Measurements from ENCODE around the gene CELSR1.

The CELSR1 gene

GRCh38 chr22:46551996-46552395 is 14.6 kb upstream of the CELSR1 start:
- no peak for DNase-seq

- no peak for DNase-seq
Measured at GRCh38 chr22:46551321-46551720, 13.9 kb upstream of the CELSR1 start.

GRCh38 chr22:46549971-46550641 is 12.7 kb upstream of the CELSR1 start:
- DNase-seq: no peak

GRCh38 chr22:46549563-46549840 is 12.1 kb upstream of the CELSR1 start:
- DNase-seq: no peak

- no peak for DNase-seq
Measured at GRCh38 chr22:46547883-46548244, 10.4 kb upstream of the CELSR1 start.

GRCh38 chr22:46547179-46547882 is 9.9 kb upstream of the CELSR1 start:
- peak; percentile 60 for DNase-seq

GRCh38 chr22:46546466-46547178 is 9.2 kb upstream of the CELSR1 start:
- DNase-seq: no peak

GRCh38 chr22:46545086-46545792 is 7.8 kb upstream of the CELSR1 start:
- no peak for DNase-seq

GRCh38 chr22:46542011-46542985 is 4.9 kb upstream of the CELSR1 start:
- DNase-seq: peak; percentile 30

- DNase-seq: no peak
Measured at GRCh38 chr22:46541536-46541935, 4.1 kb upstream of the CELSR1 start.

- no peak for DNase-seq
Measured at GRCh38 chr22:46540874-46541273, 3.5 kb upstream of the CELSR1 start.

- DNase-seq: no peak
Measured at GRCh38 chr22:46539169-46539568, 1.7 kb upstream of the CELSR1 start.

GRCh38 chr22:46538814-46539160 is 1.4 kb upstream of the CELSR1 start:
- no peak for DNase-seq

GRCh38 chr22:46537946-46538813 is 760 bp upstream of the CELSR1 start:
- DNase-seq: no peak

GRCh38 chr22:46536537-46537224 is 739 bp downstream of the CELSR1 start:
- no peak for DNase-seq

- DNase-seq: no peak
Measured at GRCh38 chr22:46535876-46536536, 1.4 kb downstream of the CELSR1 start.

GRCh38 chr22:46534901-46535630 is 2.4 kb downstream of the CELSR1 start:
- DNase-seq: no peak

- no peak for DNase-seq
Measured at GRCh38 chr22:46534177-46534776, 3.1 kb downstream of the CELSR1 start.

Data from amniotic stem cell (primary cell).